Measurements from ENCODE around the gene CABP4. TPM values are rescaled to one million over a fixed set of nuclear protein-coding genes. Genes with fewer than 3 reads are reported as not detected.
A peak's percentile ranks its signal among the peaks of the same experiment; 100 is the strongest.

CABP4 gene
- total RNA-seq, 1 donor from 2014 or later, result 4.0 TPM

GRCh38 chr11:67408437-67409200 lies 46.5 kb upstream of the CABP4 start:
- Histone ChIP-seq H3K4me1 (peaks cover 11% of the 10 kb centered on the region), H3K9me3 (no peaks in the 10 kb centered on the region), H3K4me3 (peak overlapping the region; percentile 36), H3K27me3 (ENCODE audit: low read depth) (no peaks in the 10 kb centered on the region), H3K27ac (peak overlapping the region; percentile 59), H3K36me3 (no peaks in the 10 kb centered on the region)
- no peak for ATAC-seq
- intact Hi-C loops (cut with DNase I), result no loop called here
- no peak for DNase-seq
- TF ChIP-seq CTCF (IDR thresholded peaks at IDR 0.05), result no peak

GRCh38 chr11:67409261-67409666 lies 45.9 kb upstream of the CABP4 start:
- no peak for DNase-seq
- Histone ChIP-seq H3K4me1 (peaks cover 10% of the 10 kb centered on the region), H3K9me3 (no peaks in the 10 kb centered on the region), H3K4me3 (peak overlapping the region; percentile 36), H3K36me3 (no peaks in the 10 kb centered on the region), H3K27me3 (ENCODE audit: low read depth) (no peaks in the 10 kb centered on the region), H3K27ac (peak overlapping the region; percentile 59)
- ATAC-seq, result peak; percentile 34 to 36
- intact Hi-C loops (cut with DNase I), result no loop called here
- no peak for TF ChIP-seq CTCF (IDR thresholded peaks at IDR 0.05)

- Histone ChIP-seq H3K27ac (peak overlapping the region; percentile 59), H3K4me3 (peak overlapping the region; percentile 36), H3K9me3 (no peaks in the 10 kb centered on the region), H3K36me3 (no peaks in the 10 kb centered on the region), H3K4me1 (peaks cover 13% of the 10 kb centered on the region), H3K27me3 (ENCODE audit: low read depth) (no peaks in the 10 kb centered on the region)
- intact Hi-C loops (cut with DNase I), result no loop called here
- no peak for TF ChIP-seq CTCF (IDR thresholded peaks at IDR 0.05)
- ATAC-seq (peak; percentile 39 to 51), DNase-seq (no peak)
Observed at GRCh38 chr11:67409781-67410368, 45.3 kb upstream of the CABP4 start.

GRCh38 chr11:67410369-67410831 lies 44.8 kb upstream of the CABP4 start:
- Histone ChIP-seq H3K27ac (no peak overlapping the region), H3K4me3 (no peak overlapping the region), H3K9me3 (no peaks in the 10 kb centered on the region), H3K36me3 (no peaks in the 10 kb centered on the region), H3K27me3 (ENCODE audit: low read depth) (no peaks in the 10 kb centered on the region), H3K4me1 (peaks cover 18% of the 10 kb centered on the region)
- DNase-seq (no peak), ATAC-seq (no peak)
- intact Hi-C loops (cut with DNase I), result no loop called here
- no peak for TF ChIP-seq CTCF (IDR thresholded peaks at IDR 0.05)

GRCh38 chr11:67410984-67411784 lies 44.0 kb upstream of the CABP4 start:
- intact Hi-C loops (cut with DNase I), result no loop called here
- no peaks in the 10 kb centered on the region for H3K36me3 ChIP-seq
- TF ChIP-seq CTCF (IDR thresholded peaks at IDR 0.05), result no peak
- H3K27me3 ChIP-seq (ENCODE audit: low read depth), result no peaks in the 10 kb centered on the region
- H3K9me3 ChIP-seq, result no peaks in the 10 kb centered on the region
- no peak overlapping the region for H3K27ac ChIP-seq
- ATAC-seq (no peak), DNase-seq (no peak)
- H3K4me3 ChIP-seq, result no peak overlapping the region
- H3K4me1 ChIP-seq, result peaks cover 25% of the 10 kb centered on the region
